Ishikawa (cell line): ENCODE data around the gene GLIPR1L1.

Source experiments
- FOXM1 ChIP-seq: IDR thresholded peaks from 2 replicates; pipeline ENCODE4 v1.6.1; 2012; ENCODE audit warnings: low read depth, borderline replicate concordance
- MAX ChIP-seq: IDR thresholded peaks from 2 replicates; pipeline ENCODE4 v1.6.1; 2012
- NFIC ChIP-seq: IDR thresholded peaks from 2 replicates; pipeline ENCODE4 v1.6.1; 2012
- YY1 ChIP-seq: IDR thresholded peaks from 2 replicates; pipeline ENCODE4 v1.6.1; 2012; ENCODE audit warnings: low read depth
- ZBTB7A ChIP-seq: IDR thresholded peaks from 2 replicates; pipeline ENCODE4 v1.6.1; 2012; ENCODE audit warnings: low read depth

DNA sequence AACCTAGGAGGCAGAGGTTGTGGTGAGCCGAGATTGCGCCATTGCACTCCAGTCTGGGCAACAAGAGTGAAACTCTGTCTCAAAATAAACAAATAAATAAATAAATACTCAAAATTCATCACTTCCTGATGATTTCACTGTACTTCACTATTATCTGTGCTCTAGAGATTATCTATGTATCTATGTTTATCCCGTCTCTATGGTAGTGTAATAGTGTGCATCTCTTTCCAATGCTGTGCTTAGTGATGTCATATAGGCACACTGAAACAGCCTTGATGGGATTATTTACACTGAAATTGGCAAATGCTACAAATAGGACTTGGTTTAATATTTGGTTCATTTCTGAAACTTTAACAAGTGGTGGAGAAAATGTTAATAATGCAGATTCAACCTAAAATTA, 10.8 kb upstream of the GLIPR1L1 start:
- TF ChIP-seq YY1 (no peak), MAX (no peak), ZBTB7A (no peak), NFIC (no peak), FOXM1 (no peak)
